Heart right ventricle (tissue), 16 donors: ENCODE measurements around the gene SARS1. TPM values are rescaled to one million over a fixed set of nuclear protein-coding genes. Genes with fewer than 3 reads are reported as not detected.
"Not testable (repeated sequence)": the region's sequence is repeated elsewhere in the genome, so short reads cannot be mapped to it uniquely, and the experiment has no call there.

Source experiments
- ATAC-seq, 8 donors: fragments of 200-7000 bp; cut with Tn5 transposase; one replicate each; pipeline ENCODE4 v1.9.1; 2020; ENCODE audit warnings: mild to moderate bottlenecking in 8 of 8, moderate library complexity in 8 of 8, moderate number of reproducible peaks in 1 of 8
- DNase-seq, 2 donors: peaks; one replicate each; pipeline ENCODE4 v3.0.0-alpha.2; 2020
- H3K27ac ChIP-seq, 10 donors: fragments of 200-600 bp; sonication (generic) in 2 of 10; one replicate each; pipeline versions ENCODE4 v1.5.0 to v1.8.0; 2020 to 2022; ENCODE audit warnings: mild to moderate bottlenecking in 3 of 10
- H3K27me3 ChIP-seq, 7 donors: fragments of 200-600 bp; one replicate each; pipeline ENCODE4 v1.8.0; 2021 to 2022; ENCODE audit warnings: mild to moderate bottlenecking in 2 of 7
- H3K36me3 ChIP-seq, 9 donors: fragments of 200-600 bp; sonication (generic) in 1 of 9; one replicate each; pipeline versions ENCODE4 v1.5.0 to v1.8.0; 2020 to 2022; ENCODE audit warnings: mild to moderate bottlenecking in 2 of 9
- H3K4me1 ChIP-seq, 9 donors: fragments of 200-600 bp; sonication (generic) in 1 of 9; one replicate each; pipeline versions ENCODE4 v1.5.0 to v1.8.0; 2020 to 2022; ENCODE audit warnings: mild to moderate bottlenecking in 4 of 9
- H3K4me3 ChIP-seq, 10 donors: fragments of 200-600 bp; sonication (generic) in 2 of 10; one replicate each; pipeline versions ENCODE4 v1.5.0 to v1.8.0; 2020 to 2022; ENCODE audit warnings: mild to moderate bottlenecking in 7 of 10, moderate library complexity in 2 of 10
- H3K9me3 ChIP-seq, 11 donors: fragments of 200-600 bp in 10 of 11; sonication (generic) in 2 of 11; one replicate each; pipeline versions ENCODE4 v1.5.0 to v1.8.0; 2013 to 2022; ENCODE audit warnings: mild to moderate bottlenecking in 2 of 11, control low read depth in 1 of 11, moderate library complexity in 1 of 11
- WGBS, 2 donors: extraction: QIAGEN DNeasy Blood & Tissue Kit; methylation state at CpG; one replicate each; pipeline ENCODE4 v1.1.7; 2013; ENCODE audit warnings: inconsistent platforms in 1 of 2; 5-methylcytosine and 5-hydroxymethylcytosine counted together
- intact Hi-C, 10 donors: fragments of 100-400 bp; cut with DNase I; formaldehyde crosslinking; loops; one replicate each; pipeline versions ENCODE4 v1.11.1 to v1.14.2; 2022
- polyA plus RNA-seq, 2 donors: library from polyadenylated mRNA; stranded (reverse); fragments of 200-250 nt; gene quantifications; one replicate each; pipeline ENCODE4 v1.2.3, GENCODE V29; 2013
- total RNA-seq, 10 donors: library from RNA; stranded (reverse); fragmentation: NEBNext Ultra II Directional in 3 of 10; extraction: Animal tissue kit (Norgen Biotek cat#: 25700) in 3 of 10; gene quantifications; one replicate each; pipeline versions ENCODE4 v1.2.1 to v1.2.4, GENCODE V29; 2021 to 2023
- TF ChIP-seq, protein P1 (sequence below), 9 donors: fragments of 200-600 bp; sonication (generic) in 2 of 9; IDR thresholded peaks; one replicate each; pipeline versions ENCODE4 v1.5.0 to v1.8.0; 2021 to 2022; ENCODE audit warnings: antibody characterized with exemption in 9 of 9, mild to moderate bottlenecking in 5 of 9, moderate library complexity in 1 of 9
- donor health status: Arrhythmogenic right ventricular cardiomyopathy.
- donor health status: ischemic (EF 13 %, LVEDD 7.1; RV severe dilation, severe dysfunction).
- donor health status: healthy with polysubstance abuse.
- donor health status: DM: no; HTN: yes; CAD: no.
- donor health status: DM: no; HTN: no; CAD: no.
- donor health status: ischemic (EF 25% LVEDD 6.9; RV normal size, moderate dysfunction).
- donor health status: ischemic (EF 25% LVEDD 5.7; RV mildly dilated, moderate dysfunction).
- donor health status: healthy.
- donor health status: DM: yes; HTN: yes; CAD: no.
- donor health status: Ischemic cardiomyopathy.
- donor health status: ischemic (EF 35%, LVEDD 5.7; RV mildly dilated, moderate dysfunction).
- donor health status: nonischemic (EF 11% LVEDD 7.7; RV severe dilation, severe dysfunction).
- donor health status: DM: yes; HTN: yes; CAD: no.
- donor health status: PGD.
- donor health status: ischemic (EF 29% LVEDD 5.4; RV normal size, mild dysfunction).
- donor health status: nonischemic (EF 23%, LVEDD 6.1; RV moderate dilation, normal function).

SARS1 gene
- total and polyA plus RNA-seq, 12 donors = 38.3 to 153 (median 99.2) TPM

DNA sequence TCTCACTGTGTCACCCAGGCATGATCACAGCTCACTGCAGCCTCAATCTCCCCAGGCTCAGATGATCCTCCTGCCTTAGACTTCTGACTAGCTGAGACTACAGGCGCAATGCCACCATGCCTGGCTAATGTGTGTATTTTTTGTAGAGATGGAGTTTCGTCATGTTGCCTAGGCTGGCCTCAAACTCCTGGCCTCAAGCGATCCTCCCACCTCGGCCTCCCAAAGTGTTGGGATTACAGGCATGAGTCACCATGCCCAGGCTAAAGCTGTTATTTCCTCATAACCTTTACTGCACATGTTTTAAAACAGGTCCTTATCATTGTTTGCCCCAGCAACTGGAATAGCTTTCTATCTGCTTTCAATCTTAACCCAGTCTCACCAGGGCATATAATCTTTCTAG is 2.9 kb downstream of the SARS1 start:
- ATAC-seq (no peak), DNase-seq (no peak)
- Histone ChIP-seq H3K9me3 (no peaks in the 10 kb centered on the region), H3K27ac (peak overlapping the region in 1 of 10 donors; percentile 5), H3K4me3 (no peak overlapping the region), H3K27me3 (no peaks in the 10 kb centered on the region), H3K36me3 (peaks cover 0 to 18% (median 0%) of the 10 kb centered on the region in 9 donors), H3K4me1 (peaks cover 8 to 43% (median 31%) of the 10 kb centered on the region in 9 donors)
- TF ChIP-seq, protein P1, sequence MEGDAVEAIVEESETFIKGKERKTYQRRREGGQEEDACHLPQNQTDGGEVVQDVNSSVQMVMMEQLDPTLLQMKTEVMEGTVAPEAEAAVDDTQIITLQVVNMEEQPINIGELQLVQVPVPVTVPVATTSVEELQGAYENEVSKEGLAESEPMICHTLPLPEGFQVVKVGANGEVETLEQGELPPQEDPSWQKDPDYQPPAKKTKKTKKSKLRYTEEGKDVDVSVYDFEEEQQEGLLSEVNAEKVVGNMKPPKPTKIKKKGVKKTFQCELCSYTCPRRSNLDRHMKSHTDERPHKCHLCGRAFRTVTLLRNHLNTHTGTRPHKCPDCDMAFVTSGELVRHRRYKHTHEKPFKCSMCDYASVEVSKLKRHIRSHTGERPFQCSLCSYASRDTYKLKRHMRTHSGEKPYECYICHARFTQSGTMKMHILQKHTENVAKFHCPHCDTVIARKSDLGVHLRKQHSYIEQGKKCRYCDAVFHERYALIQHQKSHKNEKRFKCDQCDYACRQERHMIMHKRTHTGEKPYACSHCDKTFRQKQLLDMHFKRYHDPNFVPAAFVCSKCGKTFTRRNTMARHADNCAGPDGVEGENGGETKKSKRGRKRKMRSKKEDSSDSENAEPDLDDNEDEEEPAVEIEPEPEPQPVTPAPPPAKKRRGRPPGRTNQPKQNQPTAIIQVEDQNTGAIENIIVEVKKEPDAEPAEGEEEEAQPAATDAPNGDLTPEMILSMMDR (IDR thresholded peaks at IDR 0.05) = no peak
- intact Hi-C loops = no loop called here
- WGBS, 2 donors = 96 to 98% methylated on average over 4 of the region's 4 CpGs

DNA sequence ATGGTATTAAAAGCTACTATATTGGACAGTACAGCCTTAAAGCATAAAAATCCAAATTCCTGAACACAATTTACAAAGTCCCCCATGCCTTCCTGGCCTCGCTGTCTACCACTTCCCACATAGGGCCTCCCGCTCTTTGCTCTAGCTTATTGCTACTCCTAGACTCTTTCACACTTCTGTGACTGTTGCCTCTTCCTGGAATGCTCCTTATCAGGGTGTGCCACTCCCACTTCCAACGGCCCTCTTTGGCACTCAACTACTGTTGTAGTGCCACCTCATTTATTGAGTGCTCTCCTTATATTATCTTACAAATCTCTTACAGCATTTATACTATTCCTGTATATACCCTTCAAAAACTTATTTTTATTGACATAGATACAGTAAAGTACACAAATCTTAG is 4.8 kb downstream of the SARS1 start:
- DNase-seq (no peak), ATAC-seq (no peak)
- H3K4me1 ChIP-seq = peaks cover 8 to 39% (median 29%) of the 10 kb centered on the region in 9 donors
- WGBS, 2 donors = 56 to 63% methylated on average over 3 of the region's 3 CpGs
- no peak overlapping the region for H3K4me3 ChIP-seq
- peaks cover 0 to 31% (median 0%) of the 10 kb centered on the region in 9 donors for H3K36me3 ChIP-seq
- H3K27ac ChIP-seq = peak overlapping the region in 1 of 10 donors; percentile 1
- no peaks in the 10 kb centered on the region for H3K9me3 ChIP-seq
- intact Hi-C loops = no loop called here
- TF ChIP-seq, protein P1 (IDR thresholded peaks at IDR 0.05) = no peak
- no peaks in the 10 kb centered on the region for H3K27me3 ChIP-seq

DNA sequence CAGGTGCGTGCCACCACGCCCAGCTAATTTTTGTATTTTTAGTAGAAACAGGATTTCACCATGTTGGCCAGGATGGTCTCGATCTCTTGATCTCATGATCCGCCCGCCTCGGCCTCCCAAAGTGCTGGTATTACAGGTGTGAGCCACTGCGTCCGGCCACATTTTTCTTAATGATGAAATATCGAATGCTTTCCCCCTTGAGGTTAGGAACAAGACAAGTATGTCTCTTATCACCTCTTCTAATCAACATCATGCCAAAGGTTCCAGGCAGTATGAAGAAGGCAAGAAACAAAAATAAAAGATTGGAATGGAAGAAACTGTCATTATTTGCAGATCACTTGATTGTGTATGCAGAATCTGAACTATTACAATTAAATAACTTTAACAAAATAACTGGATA is 7.5 kb downstream of the SARS1 start:
- H3K27me3 ChIP-seq, H3K27ac ChIP-seq, DNase-seq, ATAC-seq, intact Hi-C loops, H3K9me3 ChIP-seq, H3K4me3 ChIP-seq: not testable (repeated sequence)
- H3K36me3 ChIP-seq = peaks cover 0 to 55% (median 0%) of the 10 kb centered on the region in 9 donors
- 94 to 97% methylated on average over 9 of the region's 9 CpGs for WGBS, 2 donors
- peaks cover 0 to 23% (median 15%) of the 10 kb centered on the region in 9 donors for H3K4me1 ChIP-seq

DNA sequence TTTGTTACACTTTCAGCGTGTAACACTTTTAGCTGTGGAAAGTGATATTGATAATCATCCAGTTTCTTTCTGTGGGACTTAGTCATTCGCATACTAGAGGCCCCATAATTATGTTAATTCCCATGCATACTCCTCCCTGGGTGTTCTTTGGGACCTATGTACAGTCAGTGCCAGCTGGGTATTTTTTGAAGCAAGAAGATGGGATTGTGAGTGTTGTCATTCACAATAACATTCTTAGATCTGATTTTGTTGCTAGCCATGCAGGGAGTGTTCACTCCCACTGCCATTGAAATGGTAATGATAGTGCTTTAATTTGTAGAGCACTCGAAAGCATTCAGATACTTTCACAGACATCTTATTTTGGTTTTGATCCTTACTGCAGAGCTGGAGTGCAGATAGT is 11.6 kb downstream of the SARS1 start:
- H3K36me3 ChIP-seq = peaks cover 0 to 87% (median 27%) of the 10 kb centered on the region in 9 donors
- H3K27me3 ChIP-seq = no peaks in the 10 kb centered on the region
- no peaks in the 10 kb centered on the region for H3K9me3 ChIP-seq
- ATAC-seq (no peak), DNase-seq (no peak)
- H3K4me3 ChIP-seq = no peak overlapping the region
- intact Hi-C loops = no loop called here
- H3K27ac ChIP-seq = no peak overlapping the region
- TF ChIP-seq, protein P1 (IDR thresholded peaks at IDR 0.05) = no peak
- no peaks in the 10 kb centered on the region for H3K4me1 ChIP-seq
- WGBS, 2 donors = 85 to 92% methylated on average over 3 of the region's 3 CpGs

DNA sequence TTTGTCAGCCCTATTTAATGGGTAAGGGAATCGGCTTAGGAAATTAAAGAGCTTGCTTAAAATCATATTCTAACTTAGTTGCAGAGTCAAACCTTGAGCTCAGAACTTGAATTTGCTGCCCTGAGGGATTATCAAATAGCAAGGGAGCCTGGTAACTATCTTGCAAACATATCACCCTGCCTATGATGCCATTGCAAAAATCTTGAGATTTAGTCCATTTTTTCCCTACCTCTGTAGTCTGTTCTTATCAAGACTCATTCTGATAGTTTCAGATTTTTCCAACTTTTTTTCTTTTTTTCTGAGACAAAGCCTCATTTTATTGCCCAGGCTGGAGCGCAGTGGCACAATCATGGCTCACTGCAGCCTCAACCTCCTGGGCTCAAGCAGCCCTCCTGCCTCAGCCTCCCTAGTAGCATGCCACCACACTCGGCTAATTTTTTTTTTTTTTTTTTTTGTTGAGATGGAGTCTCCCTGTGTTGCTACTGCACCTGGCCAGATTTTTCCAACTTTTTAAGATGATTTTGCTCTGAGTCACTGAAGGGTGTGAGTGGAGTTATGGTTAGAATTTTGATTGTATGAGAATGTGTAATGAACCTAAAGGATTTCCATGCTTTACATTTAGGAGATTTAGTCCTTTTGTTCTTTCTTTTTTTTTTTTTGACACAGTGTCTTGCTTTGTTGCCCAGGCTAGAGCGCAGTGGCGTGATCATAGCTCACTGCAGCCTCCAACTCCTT is 12.2 kb downstream of the SARS1 start:
- Histone ChIP-seq H3K27ac (no peak overlapping the region), H3K27me3 (no peaks in the 10 kb centered on the region), H3K4me3 (no peak overlapping the region), H3K36me3 (peaks cover 0 to 92% (median 32%) of the 10 kb centered on the region in 9 donors), H3K9me3 (no peaks in the 10 kb centered on the region), H3K4me1 (no peaks in the 10 kb centered on the region)
- no peak for DNase-seq
- ATAC-seq = no peak
- intact Hi-C loops = no loop called here
- TF ChIP-seq, protein P1 (IDR thresholded peaks at IDR 0.05) = no peak
- 96 to 98% methylated on average over 5 of the region's 5 CpGs for WGBS, 2 donors
